BLaER1 treated with 17β-estradiol and CSF1 and Interleukin-3, amounts not matched to agents 10 nM and 100 nM (cell line): ENCODE measurements around the gene MYL7.
A peak's percentile ranks its signal among the peaks of the same experiment; 100 is the strongest.

Source experiments
- H3K27ac ChIP-seq, 11 experiments: shearing (Covaris generic); formaldehyde crosslinking; 2 replicates each; pipeline ENCODE4 v1.8.1; 2022
- H3K27me3 ChIP-seq, 11 experiments: shearing (Covaris generic); formaldehyde crosslinking; 2 replicates each; pipeline ENCODE4 v1.8.1; 2022
- H3K36me3 ChIP-seq, 11 experiments: shearing (Covaris generic); formaldehyde crosslinking; 2 replicates each; pipeline ENCODE4 v1.8.1; 2022
- H3K4me1 ChIP-seq, 10 experiments: shearing (Covaris generic); formaldehyde crosslinking; 2 replicates each; pipeline ENCODE4 v1.8.1; 2022
- H3K4me2 ChIP-seq, 11 experiments: shearing (Covaris generic); formaldehyde crosslinking; 2 replicates each; pipeline ENCODE4 v1.8.1; 2022
- H3K4me3 ChIP-seq, 10 experiments: shearing (Covaris generic); formaldehyde crosslinking; 2 replicates each; pipeline ENCODE4 v1.8.1; 2022
- H3K9ac ChIP-seq, 11 experiments: shearing (Covaris generic); formaldehyde crosslinking; 2 replicates each; pipeline ENCODE4 v1.8.1; 2022
- H3K9me3 ChIP-seq, 11 experiments: shearing (Covaris generic); formaldehyde crosslinking; replicated peaks in 1 of 11; 2 replicates each; pipeline ENCODE4 v1.8.1; 2022
- H4K20me1 ChIP-seq, 11 experiments: shearing (Covaris generic); formaldehyde crosslinking; 2 replicates each; pipeline ENCODE4 v1.8.1; 2022
- Cebpa-rat ChIP-seq, 11 experiments: shearing (Covaris generic); IDR thresholded peaks; 2 replicates each; pipeline ENCODE4 v1.8.1; 2022

Gene MYL7

DNA sequence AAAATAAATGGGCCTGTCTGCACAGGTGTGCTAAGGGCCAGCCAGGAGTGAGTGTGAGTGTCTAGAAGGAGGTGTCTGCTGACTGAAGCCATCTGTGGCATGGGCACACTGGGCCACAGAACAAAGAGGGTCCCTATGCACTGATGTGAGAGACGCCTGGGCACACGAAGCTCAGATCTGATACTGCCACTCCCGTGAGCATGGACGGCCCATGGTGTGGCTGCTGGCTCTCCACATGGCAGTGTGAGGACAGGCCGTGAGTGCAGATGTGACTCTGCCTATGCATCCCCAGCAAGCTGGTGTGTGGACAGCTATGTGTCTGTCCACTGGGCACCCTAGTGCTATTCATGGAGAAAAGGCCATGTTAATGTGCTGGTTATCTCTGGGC lies 12.8 kb upstream of the MYL7 start:
- H3K9ac ChIP-seq: no peak overlapping the region
- H3K9me3 ChIP-seq: no peaks in the 10 kb centered on the region
- no peaks in the 10 kb centered on the region for H4K20me1 ChIP-seq
- H3K27ac ChIP-seq: no peak overlapping the region
- H3K4me1 ChIP-seq: peaks cover 0 to 10% (median 0%) of the 10 kb centered on the region in 10 experiments; a peak in 7 of 20 replicates
- H3K36me3 ChIP-seq: no peaks in the 10 kb centered on the region
- no peak overlapping the region for H3K4me2 ChIP-seq
- no peaks in the 10 kb centered on the region for H3K27me3 ChIP-seq
- no peak for TF ChIP-seq Cebpa-rat (IDR thresholded peaks at IDR 0.05)
- no peak overlapping the region for H3K4me3 ChIP-seq

DNA sequence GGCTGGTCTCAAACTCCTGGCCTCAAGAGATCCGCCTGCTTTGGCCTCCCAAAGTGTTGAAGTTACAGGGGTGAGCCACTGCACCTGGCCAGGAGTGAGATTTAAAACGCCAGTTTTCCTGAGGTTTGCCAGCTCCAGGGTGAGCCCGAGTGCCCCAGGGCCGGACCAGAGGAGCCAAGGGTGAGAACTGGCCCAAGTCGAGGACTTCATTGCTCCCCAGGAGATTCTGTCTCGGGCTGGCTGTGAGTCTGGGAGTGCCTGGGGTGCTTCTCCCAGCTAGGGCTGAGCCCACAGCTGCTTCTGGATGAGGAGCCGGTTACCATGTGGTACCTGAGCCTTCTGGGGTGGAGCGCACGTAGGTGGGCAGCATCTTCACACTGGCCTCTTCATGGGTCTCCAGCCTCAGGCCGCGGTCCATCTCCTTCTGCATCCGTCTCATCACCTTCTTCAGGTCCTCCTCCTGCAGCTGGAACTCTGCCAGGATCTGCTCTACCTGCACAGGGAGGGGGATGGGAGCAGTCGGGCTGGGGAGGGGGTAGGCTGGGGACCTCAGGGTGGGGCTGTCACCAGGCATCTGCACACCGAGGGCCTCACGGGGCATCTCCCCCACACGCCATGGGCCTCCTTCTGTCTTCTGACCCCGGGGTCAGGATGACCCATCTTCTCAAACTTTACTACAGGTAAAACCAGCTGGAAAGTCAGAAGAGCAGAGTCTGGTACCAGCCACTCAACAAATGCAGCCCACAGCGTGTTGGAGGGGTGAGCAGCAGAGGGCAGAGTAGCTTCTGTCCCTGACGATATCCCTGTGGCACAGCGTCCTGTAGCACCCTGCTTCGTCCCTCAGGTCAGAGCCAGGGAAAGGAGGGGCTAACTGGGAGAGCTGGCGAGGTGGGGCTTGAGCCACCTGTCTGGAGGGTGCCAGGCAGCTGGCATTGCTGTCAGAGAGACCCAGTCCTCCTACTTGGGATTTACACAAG lies 12.1 kb upstream of the MYL7 start:
- Histone ChIP-seq H3K4me2 (no peak overlapping the region), H4K20me1 (no peaks in the 10 kb centered on the region), H3K27me3 (no peaks in the 10 kb centered on the region), H3K4me1 (peaks cover 0 to 10% (median 0%) of the 10 kb centered on the region in 10 experiments; a peak in 7 of 20 replicates), H3K4me3 (no peak overlapping the region), H3K36me3 (no peaks in the 10 kb centered on the region), H3K9me3 (no peaks in the 10 kb centered on the region), H3K27ac (no peak overlapping the region), H3K9ac (no peak overlapping the region)
- no peak for TF ChIP-seq Cebpa-rat (IDR thresholded peaks at IDR 0.05)

DNA sequence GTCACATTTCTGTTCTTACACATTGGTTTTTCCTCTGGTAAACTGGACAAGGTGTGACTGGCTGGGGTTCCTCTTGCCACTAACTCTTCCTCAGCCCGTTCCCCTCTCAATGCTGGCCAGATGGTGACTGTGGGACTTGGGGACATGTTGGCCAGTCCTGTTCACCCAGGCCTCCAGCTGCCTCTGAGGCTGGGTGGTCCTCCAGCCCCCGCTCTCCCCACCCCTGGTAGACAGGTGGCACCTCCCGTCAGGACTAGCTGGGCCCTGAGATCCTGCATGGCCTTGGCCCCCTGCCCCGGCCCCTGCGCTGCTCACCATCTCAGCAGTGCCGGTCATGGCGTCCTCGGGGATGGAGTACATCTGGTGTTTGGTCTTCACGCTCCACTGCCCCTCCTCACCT lies 10.8 kb upstream of the MYL7 start:
- H3K36me3 ChIP-seq: no peaks in the 10 kb centered on the region
- H3K4me2 ChIP-seq: no peak overlapping the region
- H3K9ac ChIP-seq: no peak overlapping the region
- no peak overlapping the region for H3K4me3 ChIP-seq
- no peak overlapping the region for H3K27ac ChIP-seq
- no peaks in the 10 kb centered on the region for H4K20me1 ChIP-seq
- H3K4me1 ChIP-seq: peaks cover 0 to 10% (median 0%) of the 10 kb centered on the region in 10 experiments; a peak in 7 of 20 replicates
- no peaks in the 10 kb centered on the region for H3K27me3 ChIP-seq
- H3K9me3 ChIP-seq: no peaks in the 10 kb centered on the region
- TF ChIP-seq Cebpa-rat (IDR thresholded peaks at IDR 0.05): no peak

DNA sequence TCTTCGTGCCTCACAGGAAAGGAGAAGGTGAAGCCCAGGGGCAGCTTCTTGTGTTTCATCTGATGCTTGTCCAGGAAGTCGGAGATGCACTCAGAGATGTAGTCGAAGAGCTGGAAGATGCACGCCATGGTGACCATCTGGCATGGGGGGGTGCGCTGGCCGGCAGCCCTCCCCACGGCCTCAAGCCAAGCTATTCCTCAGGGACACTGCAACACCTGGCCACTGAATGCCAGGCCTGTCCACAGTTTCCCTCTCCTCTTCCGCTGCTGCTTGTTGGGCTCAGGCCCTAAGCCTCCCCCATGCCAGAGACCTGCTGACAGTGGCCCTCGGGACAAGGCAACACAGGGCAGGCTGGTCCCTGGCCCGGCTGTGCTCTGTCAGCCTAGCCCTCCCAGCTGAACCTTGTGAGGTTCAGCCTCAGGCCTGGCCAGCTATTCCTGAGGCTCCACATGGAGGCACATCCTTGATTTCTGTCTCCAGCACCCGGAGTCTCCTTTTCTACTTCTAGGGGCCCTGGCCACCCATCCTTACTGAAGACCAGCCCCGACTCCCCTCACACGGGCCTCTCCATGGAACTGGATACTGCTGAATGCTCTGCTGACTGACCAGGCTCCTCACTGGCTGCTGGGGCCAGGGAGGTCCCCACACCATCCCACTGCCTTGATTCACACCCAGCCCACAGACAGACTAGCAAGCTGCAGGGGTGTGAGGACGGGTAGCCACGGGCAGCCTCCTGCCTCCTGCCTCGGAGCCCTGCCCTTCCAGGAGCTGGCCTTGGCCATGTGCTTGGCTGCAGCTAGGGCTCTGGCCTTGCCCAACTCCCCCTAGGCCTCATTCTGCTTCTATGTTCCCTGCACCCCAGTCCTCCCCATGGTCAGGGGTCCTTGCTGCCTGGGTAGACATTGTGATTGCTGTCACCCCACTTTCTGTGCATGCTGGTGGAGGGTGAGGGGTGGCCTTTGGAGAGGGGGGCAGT lies 10.1 kb upstream of the MYL7 start:
- H3K4me2 ChIP-seq: no peak overlapping the region; a peak in 2 of 22 replicates
- H3K36me3 ChIP-seq: no peaks in the 10 kb centered on the region
- no peaks in the 10 kb centered on the region for H3K9me3 ChIP-seq
- no peak overlapping the region for H3K9ac ChIP-seq
- peaks cover 0 to 10% (median 0%) of the 10 kb centered on the region in 10 experiments; a peak in 7 of 20 replicates for H3K4me1 ChIP-seq
- no peaks in the 10 kb centered on the region for H4K20me1 ChIP-seq
- H3K27ac ChIP-seq: no peak overlapping the region
- H3K27me3 ChIP-seq: no peaks in the 10 kb centered on the region
- no peak for TF ChIP-seq Cebpa-rat (IDR thresholded peaks at IDR 0.05)
- no peak overlapping the region for H3K4me3 ChIP-seq

DNA sequence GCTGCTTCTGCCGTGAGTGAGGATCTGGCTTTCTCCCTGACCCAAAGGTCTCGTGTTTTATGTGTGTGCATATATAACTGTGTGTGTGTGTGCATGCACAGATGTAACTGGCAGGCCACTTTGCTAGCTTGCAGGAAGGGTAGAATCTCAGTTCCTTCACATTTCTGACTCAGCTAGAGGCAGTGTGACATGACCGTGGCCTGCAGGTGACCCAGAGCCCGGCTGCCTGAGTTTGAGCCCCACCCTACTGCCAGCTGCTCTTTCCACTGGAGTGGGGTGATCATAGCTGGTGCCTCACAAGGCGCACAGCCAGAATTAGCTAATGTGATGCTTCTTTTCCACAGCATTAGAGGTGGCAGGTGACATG lies 9.3 kb upstream of the MYL7 start:
- H4K20me1 ChIP-seq: no peaks in the 10 kb centered on the region
- no peaks in the 10 kb centered on the region for H3K9me3 ChIP-seq
- no peaks in the 10 kb centered on the region for H3K36me3 ChIP-seq
- no peak overlapping the region for H3K27ac ChIP-seq
- peak overlapping the region in 2 of 11 experiments; percentile 14 to 15; a peak in 3 of 22 replicates for H3K4me2 ChIP-seq
- no peak for TF ChIP-seq Cebpa-rat (IDR thresholded peaks at IDR 0.05)
- H3K9ac ChIP-seq: no peak overlapping the region
- no peak overlapping the region for H3K4me3 ChIP-seq
- H3K4me1 ChIP-seq: peaks cover 4 to 15% (median 5%) of the 10 kb centered on the region in 10 experiments; a peak in 19 of 20 replicates
- peaks cover 0 to 4% (median 0%) of the 10 kb centered on the region in 11 experiments; a peak in 4 of 22 replicates for H3K27me3 ChIP-seq

DNA sequence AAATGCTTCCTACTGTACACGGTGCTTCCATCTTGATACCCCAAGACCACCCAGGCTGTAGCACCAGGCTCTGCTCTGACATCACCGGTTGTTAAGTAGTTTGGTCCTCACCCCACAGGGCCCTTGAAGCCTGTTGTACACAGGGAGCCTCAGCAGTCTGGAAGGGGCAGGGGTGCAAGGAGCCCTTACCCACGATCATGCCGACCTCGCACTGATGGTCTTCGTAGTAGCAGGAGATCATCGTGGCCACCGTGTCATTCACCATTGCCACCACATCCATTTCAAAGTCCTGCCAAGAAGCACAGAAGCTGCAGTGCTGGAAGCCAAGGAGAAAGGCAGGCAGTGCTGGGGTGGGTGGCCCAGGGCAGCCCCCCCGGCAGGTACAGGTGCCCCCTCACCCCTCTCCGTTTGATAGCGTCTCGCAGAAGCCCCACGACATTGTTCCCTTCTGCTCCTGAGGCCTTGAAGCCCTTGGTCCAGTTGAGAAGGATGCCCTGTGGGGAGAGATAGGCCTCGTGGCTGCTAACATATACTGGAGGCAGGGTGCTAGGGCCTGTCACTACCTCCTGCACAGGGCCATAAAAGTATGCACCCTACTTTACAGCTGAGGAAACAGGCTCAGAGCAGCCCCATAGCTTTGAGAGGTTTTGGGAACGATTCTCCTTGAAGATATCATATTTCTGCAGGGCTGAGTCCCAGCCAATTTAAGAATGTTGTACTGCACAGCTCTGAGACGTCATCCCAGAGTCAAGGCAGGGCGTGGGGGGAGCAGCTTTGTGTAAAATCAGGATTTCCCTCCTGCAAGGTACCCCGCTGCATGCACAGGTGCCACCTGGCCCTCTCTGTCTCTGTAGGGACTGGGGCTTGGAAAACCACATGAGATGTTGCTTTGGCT lies 8.7 kb upstream of the MYL7 start:
- H3K9me3 ChIP-seq: no peaks in the 10 kb centered on the region
- no peak overlapping the region for H3K27ac ChIP-seq

DNA sequence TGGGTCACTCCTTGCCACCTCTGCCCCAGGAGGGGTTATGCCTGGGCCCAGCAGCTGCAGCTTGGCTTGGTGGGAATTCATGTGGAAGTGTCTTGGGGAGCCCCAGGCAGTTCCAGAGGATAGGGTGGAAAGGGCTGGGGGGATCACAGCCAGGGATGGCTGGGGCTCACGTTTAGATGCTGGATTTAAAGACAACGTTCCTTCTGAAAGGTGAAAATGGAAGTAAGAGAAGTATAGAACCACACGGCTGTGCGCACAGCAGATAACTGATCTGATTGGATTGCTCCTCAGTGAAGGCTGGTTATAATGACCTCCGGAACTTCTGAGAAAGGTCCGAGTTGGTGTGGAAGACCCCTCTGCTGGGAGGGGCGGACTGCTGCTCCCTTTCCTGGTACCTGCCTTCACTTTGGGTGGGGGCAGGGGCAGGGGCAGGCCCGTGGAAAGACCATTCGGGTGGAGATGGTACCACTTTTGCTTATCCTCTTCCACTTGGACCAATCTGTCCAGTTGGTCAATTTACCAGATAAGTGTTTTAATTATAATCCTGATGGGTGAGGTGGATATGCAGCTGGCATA lies 7.9 kb upstream of the MYL7 start:
- TF ChIP-seq Cebpa-rat (IDR thresholded peaks at IDR 0.05): no peak
- H3K4me3 ChIP-seq: no peak overlapping the region
- H3K27ac ChIP-seq: no peak overlapping the region
- no peak overlapping the region for H3K4me2 ChIP-seq
- peaks cover 6 to 23% (median 11%) of the 10 kb centered on the region in 10 experiments; a peak in 19 of 20 replicates for H3K4me1 ChIP-seq
- no peaks in the 10 kb centered on the region for H3K9me3 ChIP-seq
- no peak overlapping the region for H3K9ac ChIP-seq
- no peaks in the 10 kb centered on the region for H4K20me1 ChIP-seq
- H3K27me3 ChIP-seq: peaks cover 0 to 8% (median 0%) of the 10 kb centered on the region in 11 experiments; a peak in 4 of 22 replicates
- no peaks in the 10 kb centered on the region for H3K36me3 ChIP-seq

More for the DNA sequence above, 8.7 kb upstream of the MYL7 start:
- Histone ChIP-seq H3K4me2 (peak overlapping the region in 2 of 11 experiments; percentile 14 to 15; a peak in 2 of 22 replicates), H3K27me3 (peaks cover 0 to 8% (median 0%) of the 10 kb centered on the region in 11 experiments; a peak in 4 of 22 replicates), H3K4me3 (no peak overlapping the region), H3K36me3 (no peaks in the 10 kb centered on the region), H4K20me1 (no peaks in the 10 kb centered on the region), H3K4me1 (peaks cover 6 to 21% (median 11%) of the 10 kb centered on the region in 10 experiments; a peak in 19 of 20 replicates), H3K9ac (no peak overlapping the region)
- no peak for TF ChIP-seq Cebpa-rat (IDR thresholded peaks at IDR 0.05)

DNA sequence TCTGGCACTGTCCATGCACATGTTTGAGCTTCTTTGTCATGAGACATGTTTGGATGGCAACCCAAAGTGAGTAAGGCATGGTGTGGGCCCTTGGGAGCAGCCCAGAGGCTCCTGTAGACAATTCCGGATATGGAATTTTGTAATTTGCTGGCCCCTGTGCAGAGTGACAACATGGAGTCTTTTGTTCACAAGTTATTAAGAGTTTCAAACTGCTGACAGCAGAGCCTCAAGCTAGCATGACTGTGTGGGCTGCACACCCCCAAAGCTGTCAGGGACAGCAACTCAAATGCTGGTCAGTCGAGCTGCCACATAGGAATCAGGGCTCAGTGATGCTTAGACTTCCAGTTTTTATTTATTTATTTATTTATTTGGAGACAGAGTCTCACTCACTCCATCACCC lies 7.0 kb upstream of the MYL7 start:
- H3K4me1 ChIP-seq: peaks cover 6 to 23% (median 11%) of the 10 kb centered on the region in 10 experiments; a peak in 19 of 20 replicates
- no peak overlapping the region for H3K9ac ChIP-seq
- H3K27me3 ChIP-seq: peaks cover 0 to 8% (median 0%) of the 10 kb centered on the region in 11 experiments; a peak in 4 of 22 replicates
- no peaks in the 10 kb centered on the region for H3K9me3 ChIP-seq
- H3K4me3 ChIP-seq: no peak overlapping the region
- H3K27ac ChIP-seq: no peak overlapping the region
- H3K4me2 ChIP-seq: no peak overlapping the region
- TF ChIP-seq Cebpa-rat (IDR thresholded peaks at IDR 0.05): no peak
- H4K20me1 ChIP-seq: no peaks in the 10 kb centered on the region; a peak in 1 of 22 replicates
- H3K36me3 ChIP-seq: no peaks in the 10 kb centered on the region
